Measurements from ENCODE around the gene LYVE1.

DNA sequence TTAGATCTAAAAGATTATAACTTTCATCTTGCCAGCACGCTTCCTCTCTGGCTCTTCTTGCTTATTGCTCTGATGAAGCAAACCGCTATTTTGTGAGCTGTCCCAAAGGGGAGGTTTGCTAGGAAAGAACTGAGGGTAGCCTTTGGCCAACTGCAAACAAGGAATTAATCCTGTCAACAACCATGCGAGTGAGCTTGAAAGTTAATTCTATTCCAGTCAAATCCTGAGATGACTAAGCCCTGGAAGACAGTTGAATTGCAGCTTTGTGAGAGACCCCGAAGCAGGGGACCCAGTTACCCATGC, 17.2 kb downstream of the LYVE1 start:
- TF ChIP-seq, protein P1, sequence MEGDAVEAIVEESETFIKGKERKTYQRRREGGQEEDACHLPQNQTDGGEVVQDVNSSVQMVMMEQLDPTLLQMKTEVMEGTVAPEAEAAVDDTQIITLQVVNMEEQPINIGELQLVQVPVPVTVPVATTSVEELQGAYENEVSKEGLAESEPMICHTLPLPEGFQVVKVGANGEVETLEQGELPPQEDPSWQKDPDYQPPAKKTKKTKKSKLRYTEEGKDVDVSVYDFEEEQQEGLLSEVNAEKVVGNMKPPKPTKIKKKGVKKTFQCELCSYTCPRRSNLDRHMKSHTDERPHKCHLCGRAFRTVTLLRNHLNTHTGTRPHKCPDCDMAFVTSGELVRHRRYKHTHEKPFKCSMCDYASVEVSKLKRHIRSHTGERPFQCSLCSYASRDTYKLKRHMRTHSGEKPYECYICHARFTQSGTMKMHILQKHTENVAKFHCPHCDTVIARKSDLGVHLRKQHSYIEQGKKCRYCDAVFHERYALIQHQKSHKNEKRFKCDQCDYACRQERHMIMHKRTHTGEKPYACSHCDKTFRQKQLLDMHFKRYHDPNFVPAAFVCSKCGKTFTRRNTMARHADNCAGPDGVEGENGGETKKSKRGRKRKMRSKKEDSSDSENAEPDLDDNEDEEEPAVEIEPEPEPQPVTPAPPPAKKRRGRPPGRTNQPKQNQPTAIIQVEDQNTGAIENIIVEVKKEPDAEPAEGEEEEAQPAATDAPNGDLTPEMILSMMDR (conservative IDR thresholded peaks at IDR 0.05) = no peak
- TF ChIP-seq ZFX (IDR thresholded peaks at IDR 0.05) = no peak

Measured in C4-2B (cell line).